Eye (tissue), 1 donor: ENCODE results near the gene FRMD1.
A peak's percentile ranks its signal among the peaks of the same experiment; 100 is the strongest.

ENCODE experiments used
- DNase-seq: peaks from one replicate; pipeline ENCODE4 v3.0.0-alpha.2; 2015

Gene FRMD1

GRCh38 chr6:168022488-168023321, 56.3 kb downstream of the FRMD1 start:
- no peak for DNase-seq

DNA sequence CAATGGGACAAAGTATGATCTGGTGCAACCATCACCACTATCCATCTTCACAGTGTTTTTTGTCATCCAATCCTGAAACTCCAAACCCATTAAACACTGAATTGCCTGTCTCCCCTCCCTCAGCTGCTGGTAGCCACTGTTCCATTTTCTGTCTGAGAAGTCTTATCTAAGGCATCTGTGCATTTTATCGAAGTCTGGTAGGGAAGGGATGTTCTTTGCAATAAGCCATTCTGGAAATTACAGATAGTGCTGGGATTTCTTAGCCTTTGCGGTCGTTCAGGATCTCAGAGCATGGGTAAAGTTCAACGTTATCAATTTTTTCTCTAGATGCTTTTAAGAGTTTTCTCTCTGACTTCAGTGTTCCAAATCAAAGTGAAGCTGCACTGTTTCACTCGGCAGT, 57.4 kb downstream of the FRMD1 start:
- DNase-seq: no peak

DNA sequence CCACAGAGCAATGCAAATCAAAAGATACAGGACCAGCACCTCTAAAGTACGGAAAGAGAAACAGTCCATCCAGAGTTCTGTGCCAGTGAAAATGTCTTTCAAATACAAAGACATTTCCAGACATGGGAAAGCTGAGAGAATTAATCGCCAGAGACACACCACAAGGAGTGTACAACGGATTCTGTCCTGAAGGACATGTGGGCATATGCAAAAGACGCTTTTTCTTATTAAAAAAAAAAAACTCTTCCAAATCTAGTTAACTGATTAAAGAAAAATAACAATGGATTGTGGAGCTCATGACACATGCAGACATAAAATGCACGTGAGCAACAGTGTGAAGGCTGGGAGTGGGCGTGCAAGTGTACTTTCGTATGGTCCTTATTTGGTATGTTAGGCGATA, 58.8 kb downstream of the FRMD1 start:
- no peak for DNase-seq

DNA sequence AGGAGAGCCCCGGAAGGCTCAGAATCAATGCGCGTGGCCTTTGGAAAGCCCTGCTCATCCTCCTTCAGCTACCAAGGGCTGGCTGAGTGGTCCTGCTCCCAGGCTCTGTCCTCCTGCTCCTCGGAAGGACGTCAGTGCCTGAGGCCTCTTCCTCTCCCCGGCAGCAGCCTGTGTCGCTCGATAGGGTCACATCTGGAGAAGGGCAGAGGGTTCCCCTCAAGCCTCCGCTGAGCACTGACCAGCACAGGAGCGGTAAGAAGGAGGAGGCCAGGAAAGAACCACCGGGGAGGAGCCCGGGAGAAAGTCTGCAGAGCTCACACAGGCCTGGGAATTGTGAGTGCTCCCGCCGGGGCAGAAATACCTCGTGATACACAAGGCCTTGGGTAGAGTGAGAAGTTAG, 60.3 kb downstream of the FRMD1 start:
- no peak for DNase-seq

GRCh38 chr6:168017629-168018028, 61.4 kb downstream of the FRMD1 start:
- DNase-seq: no peak

DNA sequence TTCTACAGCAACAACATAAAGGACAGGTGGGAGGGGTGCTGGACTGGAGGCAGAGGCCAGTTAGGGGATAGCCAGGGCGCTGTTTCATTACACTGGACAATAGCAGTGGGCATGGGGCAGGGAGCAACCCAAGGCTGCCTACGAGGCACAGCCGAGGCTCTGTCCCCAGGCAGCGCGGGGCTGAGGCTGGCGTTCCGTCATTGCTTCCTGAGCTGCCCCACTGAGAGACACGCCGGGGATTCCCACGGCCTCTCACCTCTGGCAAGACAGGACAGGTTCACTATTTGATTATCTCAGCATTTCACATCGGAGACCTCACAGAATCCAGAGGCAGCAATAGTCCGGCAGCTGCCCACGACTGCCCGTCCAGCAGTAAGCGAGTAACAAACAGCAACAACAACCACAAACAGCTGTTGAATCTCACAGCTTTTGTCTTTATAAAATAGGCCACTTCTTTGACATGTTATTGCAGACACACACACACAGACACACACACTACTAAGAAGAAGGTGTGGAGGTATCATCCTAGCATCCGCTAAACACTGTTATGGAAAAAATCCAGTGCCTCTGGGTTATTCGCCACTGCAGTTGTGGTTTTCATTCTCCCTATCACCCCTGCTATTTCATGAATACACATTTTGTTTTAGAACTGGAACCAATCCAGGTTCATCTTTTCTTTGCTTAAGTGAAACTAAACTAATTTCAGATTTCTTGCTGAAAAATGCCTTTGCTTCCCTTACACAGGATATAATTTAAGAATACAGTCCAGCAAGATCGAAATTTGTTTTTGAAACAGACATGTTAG, 62.1 kb downstream of the FRMD1 start:
- DNase-seq: no peak

- no peak for DNase-seq
Measured at GRCh38 chr6:168016176-168016620, 62.8 kb downstream of the FRMD1 start.

- no peak for DNase-seq
Measured at GRCh38 chr6:168015482-168016175, 63.4 kb downstream of the FRMD1 start.

DNA sequence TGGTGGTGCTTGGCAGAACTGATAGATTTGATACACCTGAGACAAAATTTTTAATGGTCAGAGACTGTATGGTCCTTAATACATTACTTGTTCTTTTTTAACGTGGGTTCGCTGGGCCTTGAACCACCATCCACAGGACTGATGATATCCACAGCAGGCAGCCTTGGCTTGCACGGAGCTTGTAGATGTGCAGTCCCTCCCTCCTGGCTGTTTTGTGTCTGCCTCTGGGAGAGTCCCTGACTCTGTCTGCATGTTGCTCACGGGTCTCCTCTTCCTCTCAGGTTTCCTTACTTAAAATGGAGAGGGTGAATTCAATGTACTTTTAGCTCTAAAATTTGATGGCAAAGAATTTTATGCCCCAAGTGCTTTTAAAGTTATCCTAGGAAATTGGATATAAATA, 64.0 kb downstream of the FRMD1 start:
- no peak for DNase-seq

DNA sequence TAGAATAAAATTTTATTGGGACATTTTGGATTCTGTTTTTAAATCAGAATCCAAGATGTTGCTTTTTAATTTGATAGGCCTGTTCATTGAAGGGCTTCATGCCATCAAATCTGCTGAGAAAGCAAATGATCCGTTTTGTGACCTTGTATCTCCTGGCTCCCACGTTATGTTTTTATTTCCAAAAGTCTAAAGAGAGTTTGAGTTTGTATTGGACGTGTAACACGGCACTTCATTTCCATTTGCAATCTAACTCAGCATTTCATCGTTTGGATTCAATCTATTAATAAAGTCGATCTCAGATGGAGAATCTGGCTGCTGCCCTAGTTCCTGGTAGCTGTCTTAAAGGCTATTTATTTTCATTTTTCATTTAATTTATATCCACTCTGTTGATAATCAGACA, 64.6 kb downstream of the FRMD1 start:
- peak; percentile 61 for DNase-seq

- DNase-seq: no peak
Measured at GRCh38 chr6:168013250-168013915, 65.6 kb downstream of the FRMD1 start.

DNA sequence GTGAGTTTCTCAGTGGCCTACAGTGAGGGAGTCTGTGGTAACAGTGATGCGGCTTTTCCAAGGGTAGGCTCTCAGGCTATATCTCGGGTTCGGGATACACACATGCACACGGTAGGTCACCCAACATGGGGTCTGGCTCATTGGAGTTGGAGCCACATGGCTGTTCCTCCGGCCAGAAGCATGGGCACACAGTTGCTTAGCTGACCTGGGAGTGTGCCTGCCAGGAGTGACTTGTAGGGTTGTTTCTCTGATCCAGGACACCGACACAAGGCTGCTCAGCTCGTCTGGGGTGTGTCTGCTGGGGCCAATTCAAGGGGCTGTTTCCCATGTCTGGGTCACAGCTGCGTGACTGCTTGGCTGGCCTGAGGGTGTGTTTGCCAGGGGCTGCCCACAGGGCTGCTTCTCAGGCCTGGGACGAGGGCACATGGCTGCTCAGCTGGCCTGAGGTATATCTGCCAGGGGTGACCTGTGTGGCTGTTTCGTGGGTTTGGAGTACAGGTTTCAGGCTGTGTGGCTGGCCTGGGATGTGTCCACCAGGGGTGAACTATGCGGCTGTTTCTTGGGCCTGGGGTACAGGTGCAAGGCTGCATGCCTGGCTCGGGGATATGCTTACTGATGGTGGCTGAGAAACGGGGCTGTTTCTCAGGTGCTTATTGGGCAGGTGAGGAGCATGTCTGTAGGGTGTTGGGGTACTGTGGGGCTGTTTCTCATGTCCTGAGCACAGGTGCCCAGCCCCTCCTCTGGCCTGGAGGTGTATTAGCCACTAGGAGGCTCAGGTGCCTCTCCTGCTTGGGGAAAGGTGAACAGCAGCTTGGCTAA, 66.4 kb downstream of the FRMD1 start:
- no peak for DNase-seq

DNA sequence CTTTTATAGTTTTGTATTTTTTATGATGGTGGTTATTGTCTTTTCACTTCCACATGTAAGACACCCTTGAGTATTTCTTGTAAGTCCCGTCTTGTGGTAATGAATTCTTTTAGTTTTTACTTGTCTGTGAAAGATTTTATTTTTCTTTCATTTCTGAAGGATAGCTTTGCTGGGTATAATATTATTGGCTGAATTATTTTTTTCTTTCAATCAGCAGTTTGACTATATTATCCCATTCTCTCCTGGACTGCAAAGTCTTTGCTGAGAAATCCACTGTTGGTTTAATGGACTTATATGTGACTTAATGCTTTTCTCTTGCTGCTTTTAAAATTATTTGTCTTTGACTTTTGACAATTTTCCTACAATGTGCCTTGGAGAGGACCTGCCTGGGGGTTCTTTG, 67.7 kb downstream of the FRMD1 start:
- DNase-seq: no peak

DNA sequence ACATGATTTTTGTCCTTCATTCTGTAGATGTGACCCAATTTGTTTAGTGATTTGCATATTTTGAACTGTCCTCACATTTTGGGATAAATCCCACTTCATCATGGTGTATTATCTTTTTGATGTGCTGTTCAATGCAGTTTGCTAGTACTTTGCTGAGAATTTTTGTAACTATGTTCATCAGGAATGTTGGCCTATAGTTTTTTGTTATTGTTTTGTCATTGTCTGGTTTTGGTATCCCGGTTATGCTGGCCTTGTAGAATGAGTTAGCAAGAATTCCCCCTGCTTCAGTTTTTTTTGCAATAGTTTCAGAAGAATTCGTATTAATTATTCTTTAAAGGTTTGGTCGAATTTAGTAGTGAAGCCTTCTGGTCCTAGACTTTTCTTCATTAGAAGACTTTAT, 69.7 kb downstream of the FRMD1 start:
- DNase-seq: no peak

- no peak for DNase-seq
Measured at GRCh38 chr6:168007592-168008338, 71.2 kb downstream of the FRMD1 start.

GRCh38 chr6:168005796-168006195, 73.2 kb downstream of the FRMD1 start:
- DNase-seq: no peak

GRCh38 chr6:168004945-168005344, 74.1 kb downstream of the FRMD1 start:
- DNase-seq: no peak

GRCh38 chr6:168004023-168004422, 75.0 kb downstream of the FRMD1 start:
- no peak for DNase-seq
